HG03139 (cell line): ENCODE results near the gene MYOM1.
"Not testable (repeated sequence)": the region's sequence is repeated elsewhere in the genome, so short reads cannot be mapped to it uniquely, and the experiment has no call there.

ENCODE experiments used
- ATAC-seq: cut with Tn5 transposase; IDR thresholded peaks from one replicate; pipeline ENCODE4 v1.9.1; 2021; ENCODE audit not compliant: unreplicated experiment

Gene MYOM1

DNA sequence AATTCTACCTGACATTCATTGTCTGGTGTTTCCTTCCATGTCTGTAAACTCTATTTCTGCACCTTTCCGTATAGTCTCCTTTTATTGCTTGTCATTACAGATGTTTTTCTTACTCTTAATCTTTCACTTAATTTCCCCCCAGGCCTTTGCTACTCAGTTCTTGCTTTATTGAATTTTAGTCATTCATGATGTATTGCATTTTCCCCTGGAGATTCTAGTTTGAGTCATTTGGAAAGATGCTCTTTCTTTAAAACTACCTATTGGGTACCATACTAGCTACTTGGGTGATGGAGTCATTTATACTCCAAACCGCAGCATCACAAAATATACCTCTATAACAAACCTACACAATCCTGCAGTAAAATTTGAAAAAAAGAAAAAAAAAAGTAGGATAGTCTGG is 179.6 kb downstream of the MYOM1 start:
- no peak for ATAC-seq

DNA sequence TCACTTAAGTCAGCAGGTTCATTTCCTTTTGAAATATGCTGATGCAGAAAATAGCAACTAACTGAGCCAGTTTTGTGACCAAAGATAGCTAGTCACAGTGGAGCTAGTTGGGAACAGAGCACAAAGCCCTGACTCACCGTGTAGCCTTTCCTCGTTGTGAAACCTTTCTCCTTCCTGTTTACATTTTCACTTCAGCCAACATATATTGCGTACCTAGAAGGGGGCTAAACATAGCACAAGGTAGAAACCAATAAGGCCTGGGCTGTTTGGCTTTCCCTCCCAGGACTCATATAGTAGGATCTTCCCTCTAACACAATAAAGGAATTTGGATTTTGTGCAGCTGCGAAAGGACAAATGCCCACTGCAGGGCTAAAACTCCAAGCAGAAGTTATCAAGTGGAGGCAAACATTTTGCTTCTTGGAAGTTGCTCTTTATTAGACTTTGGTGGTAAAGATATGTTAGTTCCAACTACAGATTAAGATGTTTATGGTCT is 182.3 kb downstream of the MYOM1 start:
- peak; percentile 97 for ATAC-seq

GRCh38 chr18:3036108-3036507 is 183.7 kb downstream of the MYOM1 start:
- no peak for ATAC-seq

DNA sequence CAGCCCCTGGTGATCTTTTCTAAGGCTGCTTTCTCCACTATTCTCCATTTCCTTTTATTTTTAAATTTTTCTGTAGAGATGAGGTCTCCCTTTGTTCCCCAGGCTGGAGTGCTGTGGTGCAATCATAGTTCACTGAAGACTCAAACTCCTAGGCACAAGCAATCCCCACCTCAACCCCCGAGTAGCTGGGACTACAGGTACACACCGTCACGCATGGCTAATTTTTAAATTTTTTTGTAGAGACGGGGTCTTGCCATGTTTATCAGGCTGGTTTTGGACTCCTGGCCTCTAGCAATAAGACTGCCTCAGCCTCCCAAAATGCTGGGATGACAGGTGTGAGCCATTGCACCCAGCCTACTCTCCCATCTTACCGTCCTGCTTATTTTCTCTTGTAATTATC is 184.1 kb downstream of the MYOM1 start:
- no peak for ATAC-seq

DNA sequence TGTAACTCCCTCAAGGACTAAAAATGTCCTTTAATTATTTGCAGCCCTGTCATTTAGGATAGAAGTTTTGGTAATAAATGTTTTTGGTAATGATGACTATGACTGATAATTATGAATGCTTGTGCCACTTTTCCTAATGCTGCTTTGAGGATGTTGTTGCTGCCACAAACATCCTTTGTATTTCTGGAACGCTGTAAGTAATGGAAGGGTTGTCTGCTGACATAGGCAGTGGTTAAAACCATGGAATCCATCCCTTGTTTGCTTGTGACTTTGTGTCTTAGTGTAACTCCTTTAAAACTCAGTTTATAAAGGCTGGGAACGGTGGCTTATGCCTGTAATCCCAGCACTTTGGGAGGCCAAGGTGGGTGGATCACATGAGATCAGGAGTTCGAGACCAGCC is 187.0 kb downstream of the MYOM1 start:
- no peak for ATAC-seq

DNA sequence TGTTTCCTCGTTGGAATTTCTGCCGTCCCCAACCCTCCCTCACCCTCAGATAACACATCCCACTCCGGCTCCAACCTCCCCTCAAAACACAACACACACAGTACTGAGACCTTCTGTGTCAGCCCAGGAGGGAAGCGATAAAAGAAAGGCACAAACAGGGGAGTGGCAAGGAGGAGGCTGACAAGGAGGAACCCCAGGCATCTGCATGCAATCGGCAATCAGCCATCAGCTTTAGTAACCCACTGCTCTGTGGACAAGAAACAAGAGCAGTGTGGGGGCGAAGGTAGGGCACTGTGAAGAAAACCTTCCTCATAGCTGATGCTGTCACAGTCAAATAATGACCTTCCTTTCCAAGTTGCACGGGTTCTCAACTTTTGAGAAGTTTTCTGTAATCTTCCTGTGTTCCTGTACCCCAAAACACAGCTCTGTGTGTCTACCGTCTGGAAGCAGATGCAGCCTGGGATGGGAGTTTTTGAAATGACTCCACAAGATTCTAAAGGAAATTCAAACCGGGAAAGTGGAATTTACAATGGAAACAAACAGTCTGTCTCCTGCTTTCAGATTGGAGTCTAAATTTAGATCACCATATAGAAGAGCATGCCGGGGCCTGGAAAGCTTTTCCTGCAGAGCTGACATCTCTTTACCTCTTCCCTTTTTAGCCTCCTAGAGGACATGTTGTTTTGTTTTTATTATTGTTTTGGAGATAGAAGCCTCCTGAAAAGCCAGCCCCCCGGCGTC is 190.4 kb downstream of the MYOM1 start:
- ATAC-seq, result no peak

GRCh38 chr18:3028115-3028514 is 191.7 kb downstream of the MYOM1 start:
- ATAC-seq, result not testable (repeated sequence)

DNA sequence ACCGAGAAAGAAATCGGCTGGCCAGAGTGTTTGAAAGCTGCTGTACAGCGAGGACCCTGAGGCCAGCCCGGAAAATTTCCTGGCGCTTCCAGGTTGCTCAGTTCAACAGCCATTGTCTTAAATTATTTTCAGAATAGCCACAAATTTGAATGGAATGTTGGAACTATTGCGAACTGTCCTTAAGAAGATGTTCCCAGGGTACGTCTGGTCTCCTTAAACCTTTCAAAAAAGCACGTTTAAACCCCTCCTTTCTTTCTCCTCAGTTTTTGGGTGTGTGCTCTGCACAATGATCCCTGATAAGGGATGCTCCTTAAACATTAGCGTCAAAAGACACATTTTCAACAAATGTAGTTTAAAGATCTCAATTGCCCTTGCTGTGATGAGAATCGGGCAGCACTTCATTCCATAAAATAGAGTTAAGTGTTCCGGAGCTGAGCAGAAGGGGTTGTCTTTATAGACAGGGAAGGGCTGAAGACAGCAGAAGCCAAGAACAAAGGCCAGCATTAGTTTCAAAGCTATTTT is 192.3 kb downstream of the MYOM1 start:
- ATAC-seq, result no peak

DNA sequence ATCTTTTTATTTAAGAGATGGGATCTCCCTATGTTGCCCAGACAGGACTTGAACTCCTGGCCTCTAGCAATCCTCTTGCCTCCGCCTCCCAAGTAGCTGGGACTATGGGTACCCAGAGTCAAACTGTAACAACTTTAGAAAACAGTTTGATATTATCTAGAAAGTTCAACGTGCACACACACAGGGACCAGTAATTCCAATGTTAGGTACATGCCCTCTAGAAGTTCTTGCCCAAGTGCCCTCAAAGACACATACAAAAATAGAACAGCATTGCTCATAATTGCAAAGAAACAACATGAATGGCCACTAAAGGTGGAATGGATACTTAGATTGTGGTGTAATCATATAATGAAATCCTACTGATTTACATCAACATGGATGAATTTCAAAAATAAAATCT is 194.2 kb downstream of the MYOM1 start:
- ATAC-seq, result no peak

- not testable (repeated sequence) for ATAC-seq
Measured at GRCh38 chr18:3023603-3024002, 196.2 kb downstream of the MYOM1 start.
